H9 (cell line): ENCODE results near the gene NADSYN1. TPM values are rescaled to one million over a fixed set of nuclear protein-coding genes. Genes with fewer than 3 reads are reported as not detected.

Experiments used
- DNase-seq: peaks from one replicate; pipeline ENCODE4 v3.0.0-alpha.2; 2017
- H2AFZ ChIP-seq: one replicate; pipeline ENCODE4 v1.6.1; 2013; ENCODE audit warnings: mild to moderate bottlenecking, low read length, control low read depth, moderate library complexity
- H2AK5ac ChIP-seq: 2 replicates; pipeline ENCODE4 v1.6.1; 2013; ENCODE audit warnings: low read length, control low read depth, mixed read lengths; ENCODE audit not compliant: insufficient read length
- H2BK120ac ChIP-seq: one replicate; pipeline ENCODE4 v1.6.1; 2013; ENCODE audit warnings: low read depth, mild to moderate bottlenecking, low read length, control low read depth, inconsistent platforms; ENCODE audit not compliant: poor library complexity, severe bottlenecking
- H2BK12ac ChIP-seq: 2 replicates; pipeline ENCODE4 v1.6.1; 2013; ENCODE audit warnings: low read length, control low read depth, mixed read lengths, low read depth; ENCODE audit not compliant: insufficient read length
- H2BK15ac ChIP-seq: 2 replicates; pipeline ENCODE4 v1.6.1; 2013; ENCODE audit warnings: low read depth, low read length, control low read depth
- H2BK20ac ChIP-seq: one replicate; pipeline ENCODE4 v1.6.1; 2013; ENCODE audit warnings: low read depth, mild to moderate bottlenecking, low read length, control low read depth, inconsistent platforms; ENCODE audit not compliant: poor library complexity, severe bottlenecking
- H2BK5ac ChIP-seq: 2 replicates; pipeline ENCODE4 v1.6.1; 2013; ENCODE audit warnings: low read length, control low read depth, mixed read lengths; ENCODE audit not compliant: insufficient read length
- H3K14ac ChIP-seq: 2 replicates; pipeline ENCODE4 v1.6.1; 2013; ENCODE audit warnings: low read length, control low read depth; ENCODE audit not compliant: insufficient read depth
- H3K18ac ChIP-seq: 2 replicates; pipeline ENCODE4 v1.6.1; 2013; ENCODE audit warnings: low read depth, mild to moderate bottlenecking, mixed read lengths, low read length, control low read depth; ENCODE audit not compliant: insufficient read length
- H3K23ac ChIP-seq: 2 replicates; pipeline ENCODE4 v1.6.1; 2013; ENCODE audit warnings: low read length, control low read depth, mixed read lengths, low read depth; ENCODE audit not compliant: insufficient read length
- H3K23me2 ChIP-seq: 2 replicates; pipeline ENCODE4 v1.6.1; 2013; ENCODE audit warnings: low read depth, mild to moderate bottlenecking, mixed read lengths, low read length, control low read depth; ENCODE audit not compliant: insufficient read length, poor library complexity, severe bottlenecking
- H3K27ac ChIP-seq: 2 replicates; pipeline ENCODE4 v1.5.1; 2013; ENCODE audit warnings: low read length, control low read depth, mixed read lengths, low read depth; ENCODE audit not compliant: insufficient read length
- H3K27me3 ChIP-seq: 2 replicates; pipeline ENCODE4 v1.6.1; 2013; ENCODE audit warnings: low read length, control low read depth, inconsistent platforms; ENCODE audit not compliant: insufficient read depth
- H3K4ac ChIP-seq: 2 replicates; pipeline ENCODE4 v1.6.1; 2013; ENCODE audit warnings: low read depth, mild to moderate bottlenecking, control low read depth, inconsistent platforms, low read length, moderate library complexity
- H3K4me1 ChIP-seq: 2 replicates; pipeline ENCODE4 v1.6.1; 2013; ENCODE audit warnings: low read length, control low read depth, inconsistent platforms; ENCODE audit not compliant: insufficient read depth
- H3K4me2 ChIP-seq: 2 replicates; pipeline ENCODE4 v1.6.1; 2013; ENCODE audit warnings: low read length, control low read depth, mixed read lengths; ENCODE audit not compliant: insufficient read length, insufficient read depth
- H3K56ac ChIP-seq: 2 replicates; pipeline ENCODE4 v1.6.1; 2013; ENCODE audit warnings: low read depth, mild to moderate bottlenecking, mixed read lengths, low read length, control low read depth; ENCODE audit not compliant: insufficient read length
- H3K79me1 ChIP-seq: 2 replicates; pipeline ENCODE4 v1.6.1; 2013; ENCODE audit warnings: low read depth, mild to moderate bottlenecking, moderate library complexity, low read length, control low read depth, inconsistent platforms; ENCODE audit not compliant: insufficient read depth, poor library complexity, severe bottlenecking
- H3K79me2 ChIP-seq: 2 replicates; pipeline ENCODE4 v1.6.1; 2013; ENCODE audit warnings: low read length, control low read depth, inconsistent platforms; ENCODE audit not compliant: insufficient read depth
- H3K9ac ChIP-seq: 2 replicates; pipeline ENCODE4 v1.6.1; 2013; ENCODE audit warnings: low read length, control low read depth, mixed read lengths; ENCODE audit not compliant: insufficient read length; ENCODE audit errors: extremely low read depth
- H3K9me3 ChIP-seq: one replicate; pipeline ENCODE4 v1.6.1; 2013; ENCODE audit warnings: low read depth, low read length, inconsistent platforms; ENCODE audit not compliant: control insufficient read depth
- H3T11ph ChIP-seq: one replicate; pipeline ENCODE4 v1.6.1; 2013; ENCODE audit warnings: mild to moderate bottlenecking, low read length, control low read depth, inconsistent platforms
- H4K20me1 ChIP-seq: one replicate; pipeline ENCODE4 v1.6.1; 2013; ENCODE audit not compliant: control insufficient read depth, insufficient read length, insufficient read depth
- H4K5ac ChIP-seq: 2 replicates; pipeline ENCODE4 v1.6.1; 2013; ENCODE audit warnings: low read depth, mild to moderate bottlenecking, mixed read lengths, low read length, control low read depth; ENCODE audit not compliant: insufficient read length
- H4K8ac ChIP-seq: replicated peaks from 2 replicates; pipeline ENCODE4 v1.6.1; 2013; ENCODE audit warnings: low read length, control low read depth, mixed read lengths, low read depth; ENCODE audit not compliant: insufficient read length
- H4K91ac ChIP-seq: 2 replicates; pipeline ENCODE4 v1.6.1; 2013; ENCODE audit warnings: low read depth, mild to moderate bottlenecking, moderate library complexity, mixed read lengths, low read length, control low read depth; ENCODE audit not compliant: insufficient read length
- H3K27ac Mint-ChIP-seq, 3 experiments: 2 replicates in 2 of 3; 3 replicates in 1 of 3; pipeline ENCODE4 v1.8.0; 2020 to 2021; ENCODE audit warnings: mixed read lengths in 3 of 3, mild to moderate bottlenecking in 1 of 3, moderate library complexity in 1 of 3
- H3K27me3 Mint-ChIP-seq: 2 replicates; pipeline ENCODE4 v1.8.0; 2021; ENCODE audit warnings: low read depth, mild to moderate bottlenecking, moderate library complexity, mixed read lengths
- H3K36me3 Mint-ChIP-seq, 3 experiments: 2 replicates in 2 of 3; 3 replicates in 1 of 3; pipeline ENCODE4 v1.8.0; 2020 to 2021; ENCODE audit warnings: low read depth in 3 of 3, mixed read lengths in 3 of 3; ENCODE audit not compliant: insufficient read depth in 1 of 3
- H3K4me1 Mint-ChIP-seq, 2 experiments: 2 replicates each; pipeline ENCODE4 v1.8.0; 2020; ENCODE audit warnings: mixed read lengths in 2 of 2
- H3K4me3 Mint-ChIP-seq, 2 experiments: 2 replicates in 1 of 2; 3 replicates in 1 of 2; pipeline ENCODE4 v1.8.0; 2020 to 2021; ENCODE audit warnings: mild to moderate bottlenecking in 2 of 2, mixed read lengths in 2 of 2, moderate library complexity in 1 of 2
- H3K9me3 Mint-ChIP-seq, 2 experiments: 2 replicates in 1 of 2; 3 replicates in 1 of 2; pipeline ENCODE4 v1.8.0; 2020; ENCODE audit warnings: mild to moderate bottlenecking in 2 of 2, mixed read lengths in 2 of 2, moderate library complexity in 1 of 2
- WGBS: extraction: QIAGEN DNeasy Blood & Tissue Kit; methylation state at CpG from one replicate; pipeline ENCODE4 v1.1.7; 2013; ENCODE audit warnings: missing lambda C conversion rate, low lambda C conversion rate, mixed read lengths; ENCODE audit not compliant: insufficient read length; ENCODE audit errors: extremely low coverage; 5-methylcytosine and 5-hydroxymethylcytosine counted together
- total RNA-seq: library from RNA; stranded (reverse); gene quantifications from 2 replicates; pipeline ENCODE4 v1.2.1, GENCODE V29; 2021
- TF ChIP-seq, protein P1 (sequence below): fragments of 200-600 bp; sonication (generic); conservative IDR thresholded peaks from 3 replicates; pipeline ENCODE4 v1.8.0; 2021; ENCODE audit warnings: antibody characterized with exemption, mild to moderate bottlenecking

NADSYN1 gene
- total RNA-seq, 1 experiment from 2014 or later = 44.2 TPM

DNA sequence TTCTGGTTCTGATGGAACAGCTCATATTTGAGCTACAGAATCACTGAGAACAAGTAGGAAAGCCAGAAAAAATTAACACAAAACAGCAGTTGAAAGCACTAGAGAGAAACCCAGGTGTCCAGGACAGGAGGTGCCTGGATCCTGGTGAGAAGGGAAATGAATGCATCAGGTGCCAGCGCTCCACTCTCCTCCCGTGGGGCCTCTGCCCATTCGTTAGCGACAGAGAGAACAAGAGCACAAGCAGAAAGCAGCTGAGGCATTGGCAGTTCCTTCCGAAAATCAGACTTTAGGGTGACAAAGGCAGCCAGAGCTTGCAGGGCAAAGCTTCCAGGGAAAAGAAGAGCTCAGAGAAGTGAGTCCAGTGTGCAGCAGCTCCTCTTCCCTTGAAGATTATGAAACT lies 54.1 kb downstream of the NADSYN1 start:
- no peaks in the 10 kb centered on the region; the same call in 1 of the 2 replicates for H3K4me1 ChIP-seq
- WGBS = no CpG with 5 or more reads among the region's 5 CpGs

More for the DNA sequence above, 54.1 kb downstream of the NADSYN1 start:
- no peaks in the 10 kb centered on the region for H3K27me3 ChIP-seq
- no peak overlapping the region for H2AFZ ChIP-seq
- H3K18ac ChIP-seq = no peak overlapping the region
- no peak overlapping the region for H3K23ac ChIP-seq
- H3K14ac ChIP-seq = no peak overlapping the region
- H3K9ac ChIP-seq = no peak overlapping the region
- no peak for DNase-seq
- no peak overlapping the region for H3K27ac ChIP-seq
- H2BK20ac ChIP-seq = no peak overlapping the region
- no peak overlapping the region for H3K4me3 Mint-ChIP-seq
- no peak overlapping the region for H2BK5ac ChIP-seq
- no peaks in the 10 kb centered on the region for H3K79me1 ChIP-seq
- H3K9me3 Mint-ChIP-seq = peaks cover 54 to 58% of the 10 kb centered on the region in 2 experiments
- H3K27ac Mint-ChIP-seq = no peak overlapping the region
- no peak overlapping the region for H4K91ac ChIP-seq
- no peaks in the 10 kb centered on the region for H3K79me2 ChIP-seq
- no peak overlapping the region for H2BK12ac ChIP-seq
- H2BK15ac ChIP-seq = no peak overlapping the region
- H3T11ph ChIP-seq = no peak overlapping the region
- no peak overlapping the region for H3K56ac ChIP-seq
- H3K9me3 ChIP-seq = peaks cover 15% of the 10 kb centered on the region
- H3K4me1 Mint-ChIP-seq = peaks cover 13 to 19% of the 10 kb centered on the region in 2 experiments
- no peak overlapping the region for H2AK5ac ChIP-seq
- H2BK120ac ChIP-seq = no peak overlapping the region
- peaks cover 18 to 49% (median 26%) of the 10 kb centered on the region in 3 experiments for H3K36me3 Mint-ChIP-seq
- no peak overlapping the region for H4K8ac ChIP-seq
- no peak overlapping the region for H3K4ac ChIP-seq
- H4K5ac ChIP-seq = no peak overlapping the region
- H4K20me1 ChIP-seq = no peaks in the 10 kb centered on the region
- TF ChIP-seq, protein P1, sequence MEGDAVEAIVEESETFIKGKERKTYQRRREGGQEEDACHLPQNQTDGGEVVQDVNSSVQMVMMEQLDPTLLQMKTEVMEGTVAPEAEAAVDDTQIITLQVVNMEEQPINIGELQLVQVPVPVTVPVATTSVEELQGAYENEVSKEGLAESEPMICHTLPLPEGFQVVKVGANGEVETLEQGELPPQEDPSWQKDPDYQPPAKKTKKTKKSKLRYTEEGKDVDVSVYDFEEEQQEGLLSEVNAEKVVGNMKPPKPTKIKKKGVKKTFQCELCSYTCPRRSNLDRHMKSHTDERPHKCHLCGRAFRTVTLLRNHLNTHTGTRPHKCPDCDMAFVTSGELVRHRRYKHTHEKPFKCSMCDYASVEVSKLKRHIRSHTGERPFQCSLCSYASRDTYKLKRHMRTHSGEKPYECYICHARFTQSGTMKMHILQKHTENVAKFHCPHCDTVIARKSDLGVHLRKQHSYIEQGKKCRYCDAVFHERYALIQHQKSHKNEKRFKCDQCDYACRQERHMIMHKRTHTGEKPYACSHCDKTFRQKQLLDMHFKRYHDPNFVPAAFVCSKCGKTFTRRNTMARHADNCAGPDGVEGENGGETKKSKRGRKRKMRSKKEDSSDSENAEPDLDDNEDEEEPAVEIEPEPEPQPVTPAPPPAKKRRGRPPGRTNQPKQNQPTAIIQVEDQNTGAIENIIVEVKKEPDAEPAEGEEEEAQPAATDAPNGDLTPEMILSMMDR = no peak
- H3K23me2 ChIP-seq = no peaks in the 10 kb centered on the region
- peaks cover 21% of the 10 kb centered on the region for H3K27me3 Mint-ChIP-seq
- no peak overlapping the region for H3K4me2 ChIP-seq
